ENCODE measurements around the gene MMP8.
"Not testable (repeated sequence)": the region's sequence is repeated elsewhere in the genome, so short reads cannot be mapped to it uniquely, and the experiment has no call there.

MMP8 gene

GRCh38 chr11:102724904-102725500 lies at the start of gene MMP8:
MMP8 (minus strand) TSS chr11:102724954; CDS start chr11:102724855, 99 bp downstream.
- no peak for DNase-seq

- DNase-seq: no peak
Measured at GRCh38 chr11:102773386-102773785, 48.6 kb upstream of the MMP8 start.

DNA sequence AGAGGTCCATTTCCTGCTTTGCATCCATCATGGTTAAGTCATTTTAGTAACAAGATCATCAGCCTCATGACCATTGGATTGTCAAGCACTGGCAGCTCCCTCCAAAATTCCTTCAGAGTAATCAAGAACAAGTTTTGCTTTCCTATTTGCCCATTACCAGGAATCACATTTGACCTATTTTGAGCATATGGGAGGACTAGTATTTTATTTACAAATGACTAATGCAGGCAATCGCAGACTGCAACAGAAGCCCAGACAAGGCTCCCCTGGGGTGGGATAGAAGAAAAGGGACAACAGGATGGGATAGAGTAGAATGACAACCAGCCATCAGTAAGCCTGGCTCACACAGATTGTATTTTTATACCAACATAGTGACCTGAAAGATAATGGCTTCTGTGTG lies 46.6 kb upstream of the MMP8 start:
- no peak for DNase-seq

DNA sequence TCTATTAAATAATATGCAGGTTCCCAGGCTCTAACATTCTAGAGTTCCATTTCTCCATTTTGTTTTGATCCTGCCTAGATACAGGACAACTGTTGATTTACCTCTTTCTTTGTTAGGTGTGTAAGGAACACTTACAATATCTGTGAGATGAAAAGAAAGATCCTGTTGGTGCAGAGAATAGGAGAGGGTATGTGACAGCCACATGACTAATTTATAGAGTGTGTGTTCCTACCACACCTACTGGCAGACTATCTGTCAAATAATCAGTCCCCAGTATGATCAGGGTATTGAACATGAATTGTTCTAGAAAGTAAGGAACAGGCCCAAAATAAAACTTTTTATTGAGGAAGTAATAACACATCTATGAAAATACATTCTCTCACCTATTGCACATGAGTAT lies 45.4 kb upstream of the MMP8 start:
- no peak for DNase-seq

- DNase-seq: no peak
Measured at GRCh38 chr11:102767800-102768199, 43.0 kb upstream of the MMP8 start.

DNA sequence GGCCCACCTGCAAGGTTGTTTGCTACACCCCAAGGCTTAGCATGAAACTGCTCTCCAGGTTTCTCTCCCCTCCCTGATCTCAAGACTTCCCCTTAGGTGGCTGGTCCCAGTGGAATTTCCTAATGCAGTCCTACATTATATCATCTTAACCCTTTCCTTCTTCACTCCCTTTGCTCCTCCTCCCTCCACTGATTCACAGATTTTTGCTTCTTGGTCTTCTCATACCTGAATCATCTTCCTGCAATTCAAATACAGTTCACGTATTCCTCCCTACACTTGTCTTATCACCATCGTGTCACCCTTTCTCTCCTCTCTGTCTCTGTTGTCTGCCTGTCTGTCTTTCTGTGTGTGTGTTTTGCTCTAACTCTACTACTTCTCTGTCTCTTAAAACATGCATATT lies 38.7 kb upstream of the MMP8 start:
- no peak for DNase-seq

- no peak for DNase-seq
Measured at GRCh38 chr11:102762361-102762767, 37.6 kb upstream of the MMP8 start.

GRCh38 chr11:102761646-102762238 lies 37.0 kb upstream of the MMP8 start:
- DNase-seq: no peak

DNA sequence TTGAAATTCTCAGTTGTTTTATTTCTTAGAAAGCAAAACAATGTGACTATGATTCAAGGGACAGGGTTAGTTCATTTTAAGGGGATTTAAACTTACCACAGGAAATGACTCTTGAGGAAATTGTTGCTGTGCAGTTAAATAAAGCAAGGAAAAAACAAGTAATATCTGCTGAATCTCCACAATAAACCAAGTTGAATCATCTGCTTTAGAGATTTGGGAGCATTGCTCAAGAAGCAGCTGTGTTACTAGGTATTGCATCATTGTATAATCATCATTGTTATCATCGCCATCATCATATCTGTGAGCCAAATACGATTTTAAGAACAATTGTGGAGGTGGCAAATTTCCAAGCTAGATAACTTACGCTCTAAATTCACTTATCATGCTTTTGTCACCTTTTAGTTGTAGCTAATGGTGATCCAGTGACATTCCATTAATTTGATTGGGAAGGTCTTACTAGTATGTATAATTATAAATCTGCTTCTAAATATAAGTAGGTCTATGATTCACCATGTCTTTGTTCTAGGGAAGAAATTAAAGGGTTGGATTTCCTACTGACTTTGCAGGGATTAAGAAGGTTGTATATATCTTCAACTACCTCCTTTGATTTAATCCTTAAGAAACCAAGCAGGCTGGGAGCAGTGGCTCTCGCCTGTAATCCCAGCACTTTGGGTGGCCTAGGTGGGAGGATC lies 35.7 kb upstream of the MMP8 start:
- DNase-seq: no peak

- no peak for DNase-seq
Measured at GRCh38 chr11:102757823-102758549, 33.2 kb upstream of the MMP8 start.

DNA sequence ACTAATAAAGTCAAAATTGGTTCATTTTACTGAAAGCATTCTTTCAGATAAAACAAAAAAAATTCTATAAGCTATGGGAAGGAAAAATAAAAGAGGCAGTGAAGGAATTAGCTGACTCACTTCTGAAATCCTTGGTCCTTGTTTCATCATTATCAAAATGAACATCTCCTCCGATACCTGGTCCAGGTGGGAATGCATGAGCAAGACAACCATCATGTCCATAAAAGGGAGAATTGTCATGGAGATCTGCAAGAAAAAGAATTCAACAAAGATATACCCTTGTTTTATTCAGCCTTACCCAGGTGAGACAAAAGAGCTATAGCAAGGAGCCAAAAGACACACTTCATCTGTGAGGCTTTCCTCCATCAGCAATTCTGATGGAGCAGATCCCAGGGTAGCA lies 28.5 kb upstream of the MMP8 start:
- no peak for DNase-seq

GRCh38 chr11:102751673-102752072 lies 26.9 kb upstream of the MMP8 start:
- no peak for DNase-seq

DNA sequence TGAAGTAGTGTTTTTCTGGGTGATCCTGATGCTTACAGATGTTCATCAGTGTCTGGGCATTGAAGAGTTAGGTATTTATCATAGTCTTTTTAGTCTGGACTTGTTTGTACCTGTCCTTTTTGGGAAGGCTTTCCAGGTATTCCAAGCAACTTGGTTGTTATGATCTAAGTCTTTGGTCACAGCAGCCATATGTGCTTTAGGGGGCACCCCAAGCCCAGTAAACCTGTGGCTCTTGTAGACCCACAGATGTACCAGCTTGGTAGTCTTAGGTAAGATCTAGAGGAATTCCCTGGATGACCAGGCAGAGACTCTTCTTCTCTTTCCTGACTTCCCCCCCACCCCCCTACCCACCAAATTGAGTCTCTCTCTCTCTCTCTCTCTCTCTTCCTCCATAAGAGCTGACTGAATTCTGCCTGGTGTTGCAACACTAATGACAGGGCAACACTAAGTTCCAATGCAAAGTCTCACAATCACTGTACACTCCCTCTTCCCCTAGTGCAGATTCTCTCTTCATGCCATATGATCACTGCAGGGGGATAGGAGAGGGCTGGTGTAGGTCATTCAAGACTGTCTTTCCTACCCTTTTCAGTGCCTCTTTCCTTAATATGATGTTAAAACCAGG lies 24.5 kb upstream of the MMP8 start:
- no peak for DNase-seq

DNA sequence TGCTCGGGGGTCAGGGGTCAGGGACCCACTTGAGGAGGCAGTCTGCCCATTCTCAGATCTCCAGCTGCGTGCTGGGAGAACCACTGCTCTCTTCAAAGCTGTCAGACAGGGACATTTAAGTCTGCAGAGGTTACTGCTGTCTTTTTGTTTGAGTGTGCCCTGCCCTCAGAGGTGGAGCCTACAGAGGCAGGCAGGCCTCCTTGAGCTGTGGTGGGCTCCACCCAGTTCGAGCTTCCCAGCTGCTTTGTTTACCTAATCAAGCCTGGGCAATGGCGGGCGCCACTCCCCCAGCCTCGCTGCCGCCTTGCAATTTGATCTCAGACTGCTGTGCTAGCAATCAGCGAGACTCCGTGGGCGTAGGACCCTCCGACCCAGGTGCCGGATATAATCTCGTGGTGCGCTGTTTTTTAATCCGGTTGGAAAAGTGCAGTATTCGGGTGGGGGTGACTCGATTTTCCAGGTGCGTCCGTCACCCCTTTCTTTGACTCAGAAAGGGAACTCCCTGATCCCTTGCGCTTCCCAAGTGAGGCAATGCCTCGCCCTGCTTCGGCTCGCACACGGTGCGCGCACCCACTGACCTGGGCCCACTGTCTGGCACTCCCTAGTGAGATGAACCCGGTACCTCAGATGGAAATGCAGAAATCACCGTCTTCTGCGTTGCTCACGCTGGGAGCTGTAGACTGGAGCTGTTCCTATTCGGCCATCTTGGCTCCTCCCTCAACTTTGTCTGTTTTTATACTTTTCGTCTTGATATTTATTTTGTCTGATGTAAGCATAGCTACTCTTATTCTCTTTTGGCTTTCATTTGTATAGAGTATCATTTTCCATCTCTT lies 22.2 kb upstream of the MMP8 start:
- not testable (repeated sequence) for DNase-seq

DNA sequence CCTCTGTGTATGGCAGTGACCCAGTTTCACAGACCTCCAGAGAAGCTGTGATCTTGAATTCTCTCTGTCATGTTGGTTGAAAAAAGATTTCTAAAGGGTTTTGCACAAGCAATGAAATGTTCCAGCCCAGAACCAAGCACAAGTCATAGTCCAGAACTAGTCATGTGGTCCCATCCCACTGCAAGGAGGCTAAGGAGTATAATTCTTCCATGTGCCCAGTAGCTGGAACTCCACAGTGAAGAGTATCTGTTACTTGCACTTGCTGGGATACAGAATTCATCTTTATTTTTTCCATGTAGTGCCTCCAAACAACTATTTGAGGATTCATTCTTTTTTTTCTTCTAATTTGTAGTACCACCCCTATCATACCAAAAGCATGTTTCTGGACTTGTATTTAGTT lies 9.9 kb upstream of the MMP8 start:
- DNase-seq: no peak

GRCh38 chr11:102733232-102733875 lies 8.6 kb upstream of the MMP8 start:
- no peak for DNase-seq

DNA sequence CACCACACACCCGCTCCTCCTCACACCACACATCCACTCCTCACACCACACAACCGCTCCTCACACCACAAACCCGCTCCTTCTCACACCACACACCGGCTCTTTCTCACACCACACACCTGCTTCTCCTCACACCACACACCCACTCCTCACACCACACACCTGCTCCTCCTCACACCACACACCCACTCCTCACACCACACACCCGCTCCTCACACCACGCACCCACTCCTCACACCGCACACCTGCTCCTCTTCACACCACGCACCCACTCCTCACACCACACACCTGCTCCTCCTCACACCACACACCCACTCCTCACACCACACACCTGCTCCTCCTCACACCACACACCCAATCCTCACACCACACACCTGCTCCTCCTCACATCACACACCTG lies 6.2 kb upstream of the MMP8 start:
- peak in 8 of 56 donors; percentile 1 to 13 (median 6) for DNase-seq

GRCh38 chr11:102729849-102730815 lies 5.4 kb upstream of the MMP8 start:
- no peak for DNase-seq

GRCh38 chr11:102727890-102728289 lies 3.1 kb upstream of the MMP8 start:
- DNase-seq: no peak

Measured in amygdala (tissue), 56 donors.